AG04450 (cell line): Measurements from ENCODE around the gene SCUBE3. TPM values are rescaled to one million over a fixed set of nuclear protein-coding genes. Genes with fewer than 3 reads are reported as not detected.

Experiments
- CTCF ChIA-PET: fragments of 300-600, 350-600 bp; formaldehyde crosslinking; extraction: SDS; loops from one replicate; lab custom pipeline; 2022; ENCODE audit warnings: antibody characterized with exemption, inconsistent platforms; lab: Charles Lee
- POLR2A ChIA-PET: fragments of 350-600 bp; formaldehyde crosslinking; extraction: SDS; loops from one replicate; lab custom pipeline; 2021; ENCODE audit warnings: antibody characterized with exemption, inconsistent platforms; lab: Yijun Ruan, JAX
- DNase-seq: peaks from one replicate; pipeline ENCODE4 v3.0.0-alpha.2; 2011; ENCODE audit warnings: low read depth, low spot score
- H3K27ac ChIP-seq: one replicate; pipeline ENCODE4 v1.5.1; 2012; ENCODE audit warnings: low read depth, low read length, control low read depth
- H3K27me3 ChIP-seq: one replicate; pipeline ENCODE4 v1.6.0; 2012; ENCODE audit warnings: low read length; ENCODE audit not compliant: control insufficient read depth, insufficient read depth
- H3K4me3 ChIP-seq: 2 replicates; pipeline ENCODE4 v1.5.1; 2011; ENCODE audit warnings: mild to moderate bottlenecking, low read depth, low read length, control low read depth
- H3K9me3 ChIP-seq: 2 replicates; pipeline ENCODE4 v1.5.1; 2012; ENCODE audit warnings: low read length; ENCODE audit not compliant: control insufficient read depth, insufficient read depth
- polyA plus RNA-seq: library from polyadenylated mRNA; depleted of rRNA; stranded (reverse); fragments of >200 nt; gene quantifications from 2 replicates; pipeline ENCODE4 v1.2.3, GENCODE V29; 2011
- TF ChIP-seq, protein P1 (sequence below): IDR thresholded peaks from 2 replicates; pipeline ENCODE4 v1.5.1; 2011; ENCODE audit warnings: low read depth, low read length, control low read depth, inconsistent platforms

SCUBE3 gene
- polyA plus RNA-seq, 1 experiment = 6.7 TPM

GRCh38 chr6:35253249-35253648, 39.5 kb downstream of the SCUBE3 start:
- Histone ChIP-seq H3K4me3 (no peak overlapping the region), H3K27ac (no peak overlapping the region), H3K9me3 (no peaks in the 10 kb centered on the region), H3K27me3 (no peaks in the 10 kb centered on the region)
- no peak for DNase-seq
- ChIA-PET POLR2A (no interaction called here), CTCF (interaction anchor here (1.2 kb wide), 1 partner anchor 13 kb away, joined by 3 read pairs; no protein-coding TSS in a partner anchor)
- TF ChIP-seq, protein P1, sequence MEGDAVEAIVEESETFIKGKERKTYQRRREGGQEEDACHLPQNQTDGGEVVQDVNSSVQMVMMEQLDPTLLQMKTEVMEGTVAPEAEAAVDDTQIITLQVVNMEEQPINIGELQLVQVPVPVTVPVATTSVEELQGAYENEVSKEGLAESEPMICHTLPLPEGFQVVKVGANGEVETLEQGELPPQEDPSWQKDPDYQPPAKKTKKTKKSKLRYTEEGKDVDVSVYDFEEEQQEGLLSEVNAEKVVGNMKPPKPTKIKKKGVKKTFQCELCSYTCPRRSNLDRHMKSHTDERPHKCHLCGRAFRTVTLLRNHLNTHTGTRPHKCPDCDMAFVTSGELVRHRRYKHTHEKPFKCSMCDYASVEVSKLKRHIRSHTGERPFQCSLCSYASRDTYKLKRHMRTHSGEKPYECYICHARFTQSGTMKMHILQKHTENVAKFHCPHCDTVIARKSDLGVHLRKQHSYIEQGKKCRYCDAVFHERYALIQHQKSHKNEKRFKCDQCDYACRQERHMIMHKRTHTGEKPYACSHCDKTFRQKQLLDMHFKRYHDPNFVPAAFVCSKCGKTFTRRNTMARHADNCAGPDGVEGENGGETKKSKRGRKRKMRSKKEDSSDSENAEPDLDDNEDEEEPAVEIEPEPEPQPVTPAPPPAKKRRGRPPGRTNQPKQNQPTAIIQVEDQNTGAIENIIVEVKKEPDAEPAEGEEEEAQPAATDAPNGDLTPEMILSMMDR = no peak

DNA sequence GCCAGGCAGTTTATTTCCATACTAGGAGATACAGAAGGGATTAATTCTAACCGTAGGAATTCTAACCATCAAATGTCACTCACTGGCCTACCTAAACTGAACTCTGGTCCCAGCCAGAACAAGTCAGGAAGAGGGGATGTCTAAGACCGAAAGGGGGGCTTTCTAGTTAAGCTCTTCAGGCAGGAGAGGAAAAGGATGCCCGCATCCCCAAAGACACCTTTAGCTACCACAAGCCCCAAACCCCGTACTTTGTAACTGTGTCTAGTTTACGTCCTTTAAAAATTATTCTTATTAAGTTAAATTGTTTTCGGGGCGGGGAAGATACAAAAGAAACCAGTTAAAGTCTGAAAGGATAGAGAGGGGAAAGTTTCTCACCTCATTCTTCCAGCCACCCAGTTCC, 44.6 kb downstream of the SCUBE3 start:
- Histone ChIP-seq H3K9me3 (no peaks in the 10 kb centered on the region), H3K27me3 (no peaks in the 10 kb centered on the region), H3K4me3 (peak overlapping the region; percentile 97), H3K27ac (peak overlapping the region; percentile 92)
- TF ChIP-seq, protein P1 = no peak
- CTCF ChIA-PET = interaction anchor here (1.3 to 5.6 kb wide), 4 partner anchors 17 to 209 kb away, joined by 4 to 48 read pairs (median 4); partner anchors contain the start of gene RPL10A
- POLR2A ChIA-PET = interaction anchor here (0.7 to 1.7 kb wide), 5 partner anchors 10 to 70 kb away, joined by 3 to 12 read pairs (median 5); no protein-coding TSS in a partner anchor
- DNase-seq = no peak

GRCh38 chr6:35258858-35259193, 45.1 kb downstream of the SCUBE3 start:
- POLR2A ChIA-PET = interaction anchor here (0.7 to 1.7 kb wide), 14 partner anchors 9 to 209 kb away, joined by 3 to 12 read pairs (median 3); partner anchors contain the start of gene RPL10A
- Histone ChIP-seq H3K27ac (peak overlapping the region; percentile 92), H3K9me3 (no peaks in the 10 kb centered on the region), H3K4me3 (peak overlapping the region; percentile 97), H3K27me3 (no peaks in the 10 kb centered on the region)
- TF ChIP-seq, protein P1 = peak; percentile 30; the same call in 1 of the 2 replicates
- no peak for DNase-seq
- CTCF ChIA-PET = interaction anchor here (0.8 to 5.6 kb wide), 5 partner anchors 17 to 209 kb away, joined by 3 to 48 read pairs (median 4); partner anchors contain the start of gene RPL10A

- TF ChIP-seq, protein P1 = no peak
These were observed 45.6 kb downstream of the SCUBE3 start, which contains the start of gene ZNF76 for GRCh38 chr6:35259194-35259947. TSS of gene ZNF76 (plus strand) at chr6:35259735. CDS start at chr6:35281152, 21,417 bp downstream.

More at GRCh38 chr6:35259194-35259947, 45.6 kb downstream of the SCUBE3 start, which contains the start of gene ZNF76:
- Histone ChIP-seq H3K27ac (peak within 1 kb of the TSS; percentile 92), H3K4me3 (peak within 1 kb of the TSS; percentile 97), H3K27me3 (no peaks in the 10 kb centered on the region), H3K9me3 (no peaks in the 10 kb centered on the region)
- ChIA-PET CTCF (interaction anchor here (0.8 to 5.6 kb wide), 4 partner anchors 18 to 208 kb away, joined by 3 to 48 read pairs (median 4); partner anchors contain the start of gene RPL10A), POLR2A (interaction anchor here (0.6 to 1.7 kb wide), 15 partner anchors 9 to 1031 kb away, joined by 3 to 12 read pairs (median 3); partner anchors contain the start of gene RPL10A)
- DNase-seq = peak; percentile 91
